WERI-Rb-1 (cell line): ENCODE measurements around the gene ASCC1.
"Not testable (repeated sequence)": the region's sequence is repeated elsewhere in the genome, so short reads cannot be mapped to it uniquely, and the experiment has no call there.

ENCODE experiments used
- DNase-seq: peaks from one replicate; pipeline ENCODE4 v3.0.0-alpha.2; 2020
- H3K27ac ChIP-seq: fragments of 250-450 bp; sonication (Bioruptor Pico); 2 replicates; pipeline ENCODE4 v1.5.1; 2020; ENCODE audit warnings: mild to moderate bottlenecking, moderate library complexity
- H3K27me3 ChIP-seq: fragments of 250-450 bp; sonication (Bioruptor Pico); 2 replicates; pipeline ENCODE4 v1.5.1; 2021; ENCODE audit warnings: mild to moderate bottlenecking, low read depth, moderate library complexity; ENCODE audit not compliant: insufficient read depth, severe bottlenecking
- H3K36me3 ChIP-seq: fragments of 250-450 bp; sonication (Bioruptor Pico); 2 replicates; pipeline ENCODE4 v1.5.1; 2020; ENCODE audit warnings: mild to moderate bottlenecking, moderate library complexity
- H3K4me3 ChIP-seq: 2 replicates; pipeline ENCODE4 v1.5.1; 2011; ENCODE audit warnings: low read depth, mild to moderate bottlenecking, control low read depth, low read length
- H3K9me3 ChIP-seq: fragments of 250-450 bp; sonication (Bioruptor Pico); 2 replicates; pipeline ENCODE4 v1.5.1; 2021; ENCODE audit warnings: mild to moderate bottlenecking, moderate library complexity; ENCODE audit not compliant: severe bottlenecking
- CTCF ChIP-seq: IDR thresholded peaks from 2 replicates; pipeline ENCODE4 v1.5.1; 2011; ENCODE audit warnings: low read depth, mild to moderate bottlenecking, control low read depth, inconsistent platforms, low read length

Gene ASCC1

GRCh38 chr10:72164617-72165016 is 51.5 kb downstream of the ASCC1 start:
- Histone ChIP-seq H3K27me3 (no peaks in the 10 kb centered on the region), H3K27ac (no peak overlapping the region), H3K36me3 (0 out of 2 replicates have a peak, but pooled peaks cover 4% of the 10 kb centered on the region), H3K9me3 (no peaks in the 10 kb centered on the region), H3K4me3 (no peak overlapping the region)
- no peak for TF ChIP-seq CTCF
- no peak for DNase-seq

DNA sequence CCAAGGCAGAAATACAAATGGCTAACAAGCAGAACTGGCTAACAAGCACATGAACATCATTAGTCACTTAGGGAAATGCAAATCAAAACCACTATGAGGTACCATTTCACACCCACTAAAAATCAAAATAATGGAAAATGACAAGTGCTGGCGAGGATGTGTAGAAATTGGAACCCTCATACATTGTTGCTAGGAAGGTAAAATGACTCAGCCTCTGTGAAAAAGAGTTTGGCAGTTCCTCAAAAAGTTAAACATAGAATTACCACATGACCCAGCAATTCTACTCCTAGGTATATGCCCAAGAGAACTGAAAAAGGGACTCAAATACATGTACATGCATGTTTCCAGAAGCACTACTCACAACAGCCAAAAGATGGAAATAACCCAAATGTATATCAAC is 53.1 kb downstream of the ASCC1 start:
- Histone ChIP-seq H3K9me3 (no peaks in the 10 kb centered on the region), H3K36me3 (peaks cover 4% of the 10 kb centered on the region; the same call in 1 of the 2 replicates), H3K27me3 (no peaks in the 10 kb centered on the region), H3K27ac (no peak overlapping the region), H3K4me3 (no peak overlapping the region)
- TF ChIP-seq CTCF: no peak
- DNase-seq: no peak

- Histone ChIP-seq H3K36me3 (peaks cover 4% of the 10 kb centered on the region; the same call in 1 of the 2 replicates), H3K9me3 (no peaks in the 10 kb centered on the region), H3K27ac (no peak overlapping the region), H3K27me3 (no peaks in the 10 kb centered on the region), H3K4me3 (no peak overlapping the region)
- no peak for DNase-seq
- TF ChIP-seq CTCF: no peak
Measured at GRCh38 chr10:72158176-72158575, 57.9 kb downstream of the ASCC1 start.

- Histone ChIP-seq H3K9me3 (no peaks in the 10 kb centered on the region), H3K4me3 (no peak overlapping the region), H3K27ac (no peak overlapping the region), H3K27me3 (no peaks in the 10 kb centered on the region), H3K36me3 (peaks cover 4% of the 10 kb centered on the region; the same call in 1 of the 2 replicates)
- DNase-seq: no peak
- no peak for TF ChIP-seq CTCF
Measured at GRCh38 chr10:72156223-72156622, 59.9 kb downstream of the ASCC1 start.

DNA sequence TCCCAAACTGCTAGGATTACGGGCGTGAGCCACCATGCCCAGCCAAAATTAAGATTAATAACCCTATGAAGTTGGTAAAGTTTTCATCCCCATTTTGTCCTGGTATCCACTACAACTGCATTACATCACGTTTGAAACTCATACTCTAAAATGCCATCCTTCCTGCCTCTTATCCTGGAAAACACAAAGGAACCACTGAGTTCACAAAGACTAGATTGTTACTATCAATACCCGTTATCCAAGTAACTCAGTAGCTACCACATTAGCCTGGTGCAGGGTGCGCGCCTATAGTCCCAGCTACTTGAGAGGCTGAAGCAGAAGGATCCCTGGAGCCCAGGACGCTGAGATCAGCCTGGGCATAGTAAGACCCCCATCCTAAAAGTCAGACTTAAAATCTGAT is 63.8 kb downstream of the ASCC1 start:
- no peak for DNase-seq
- H3K27me3 ChIP-seq: no peaks in the 10 kb centered on the region
- no peak overlapping the region for H3K27ac ChIP-seq
- H3K36me3 ChIP-seq: no peaks in the 10 kb centered on the region
- H3K4me3 ChIP-seq: no peak overlapping the region
- no peaks in the 10 kb centered on the region for H3K9me3 ChIP-seq
- no peak for TF ChIP-seq CTCF

DNA sequence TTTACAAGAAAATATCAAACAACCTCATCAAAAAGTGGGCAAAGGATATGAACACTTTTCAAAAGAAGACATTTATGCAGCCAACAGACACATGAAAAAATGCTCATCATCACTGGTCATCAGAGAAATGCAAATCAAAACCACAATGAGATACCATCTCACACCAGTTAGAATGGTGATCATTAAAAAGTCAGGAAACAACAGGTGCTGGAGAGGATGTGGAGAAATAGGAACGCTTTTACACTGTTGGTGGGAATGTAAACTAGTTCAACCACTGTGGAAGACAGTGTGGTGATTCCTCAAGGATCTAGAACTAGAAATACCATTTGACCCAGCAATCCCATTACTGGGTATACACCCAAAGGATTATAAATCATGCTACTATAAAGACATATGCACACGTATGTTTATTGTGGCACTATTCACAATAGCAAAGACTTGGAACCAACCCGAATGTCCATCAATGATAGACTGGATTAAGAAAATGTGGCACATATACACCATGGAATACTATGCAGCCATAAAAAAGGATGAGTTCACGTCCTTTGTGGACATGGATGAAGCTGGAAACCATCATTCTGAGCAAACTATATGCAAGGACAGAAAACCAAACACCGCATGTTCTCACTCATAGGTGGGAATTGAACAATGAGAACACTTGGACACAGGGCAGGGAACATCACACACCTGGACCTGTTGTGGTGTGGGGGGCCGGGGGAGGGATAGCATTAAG is 65.2 kb downstream of the ASCC1 start:
- not testable (repeated sequence) for H3K36me3 ChIP-seq, H3K27ac ChIP-seq, H3K27me3 ChIP-seq, H3K9me3 ChIP-seq, DNase-seq, H3K4me3 ChIP-seq

- H3K27me3 ChIP-seq, H3K9me3 ChIP-seq, H3K36me3 ChIP-seq, H3K27ac ChIP-seq, DNase-seq, H3K4me3 ChIP-seq: not testable (repeated sequence)
Measured at GRCh38 chr10:72147324-72147584, 68.8 kb downstream of the ASCC1 start.
